Kidney epithelial cell (primary cell): ENCODE measurements around the gene MRPS25. TPM values are rescaled to one million over a fixed set of nuclear protein-coding genes. Genes with fewer than 3 reads are reported as not detected.
A peak's percentile ranks its signal among the peaks of the same experiment; 100 is the strongest.

Source experiments
- DNase-seq: peaks from one replicate; pipeline ENCODE4 v3.0.0-alpha.2; 2010; ENCODE audit warnings: low read depth
- H3K27me3 ChIP-seq: 2 replicates; pipeline ENCODE4 v1.6.0; 2011; ENCODE audit warnings: low read length; ENCODE audit not compliant: control insufficient read depth, insufficient read depth
- H3K36me3 ChIP-seq: 2 replicates; pipeline ENCODE4 v1.5.1; 2011; ENCODE audit warnings: low read length; ENCODE audit not compliant: control insufficient read depth, insufficient read depth
- H3K4me3 ChIP-seq: 2 replicates; pipeline ENCODE4 v1.5.1; 2011; ENCODE audit warnings: low read depth, mild to moderate bottlenecking, control low read depth, low read length
- CTCF ChIP-seq: IDR thresholded peaks from 2 replicates; pipeline ENCODE4 v1.5.1; 2011; ENCODE audit warnings: mild to moderate bottlenecking, moderate library complexity, low read length, control low read depth, inconsistent platforms; ENCODE audit not compliant: insufficient read depth, poor library complexity, severe bottlenecking
- total RNA-seq: library from RNA; depleted of rRNA; stranded (reverse); fragments of >200 nt; gene quantifications from 2 replicates; pipeline ENCODE4 v1.2.3, GENCODE V29; 2015

MRPS25 gene
- 22.0 and 38.4 TPM in 2 replicates for total RNA-seq

- peak; percentile 75 for DNase-seq
- H3K27me3 ChIP-seq = no peaks in the 10 kb centered on the region
- peak within 1 kb of the TSS; percentile 97 for H3K4me3 ChIP-seq
- TF ChIP-seq CTCF = no peak
- no peaks in the 10 kb centered on the region for H3K36me3 ChIP-seq
These were observed at the start of gene MRPS25 for GRCh38 chr3:15064835-15065549. MRPS25 (minus strand) TSS chr3:15065315; CDS start chr3:15065194, 121 bp downstream.

- Histone ChIP-seq H3K4me3 (no peak overlapping the region), H3K27me3 (peaks cover 5% of the 10 kb centered on the region), H3K36me3 (no peaks in the 10 kb centered on the region)
- no peak for TF ChIP-seq CTCF
- DNase-seq = no peak
These were observed 48.8 kb upstream of the MRPS25 start for GRCh38 chr3:15113884-15114283.

GRCh38 chr3:15113471-15113870, 48.4 kb upstream of the MRPS25 start:
- no peak overlapping the region for H3K4me3 ChIP-seq
- TF ChIP-seq CTCF = no peak
- H3K27me3 ChIP-seq = peaks cover 5% of the 10 kb centered on the region
- H3K36me3 ChIP-seq = no peaks in the 10 kb centered on the region
- DNase-seq = no peak

GRCh38 chr3:15112011-15112410, 46.9 kb upstream of the MRPS25 start:
- Histone ChIP-seq H3K27me3 (peaks cover under 1% of the 10 kb centered on the region), H3K4me3 (no peak overlapping the region), H3K36me3 (no peaks in the 10 kb centered on the region)
- TF ChIP-seq CTCF = no peak
- DNase-seq = no peak

- no peaks in the 10 kb centered on the region for H3K36me3 ChIP-seq
- no peak overlapping the region for H3K4me3 ChIP-seq
- TF ChIP-seq CTCF = no peak
- no peak for DNase-seq
- no peaks in the 10 kb centered on the region for H3K27me3 ChIP-seq
These were observed 45.1 kb upstream of the MRPS25 start for GRCh38 chr3:15110206-15110605.

GRCh38 chr3:15108869-15109268, 43.8 kb upstream of the MRPS25 start:
- no peak for DNase-seq
- H3K27me3 ChIP-seq = no peaks in the 10 kb centered on the region
- no peak for TF ChIP-seq CTCF

More at GRCh38 chr3:15108869-15109268, 43.8 kb upstream of the MRPS25 start:
- no peak overlapping the region for H3K4me3 ChIP-seq
- no peaks in the 10 kb centered on the region for H3K36me3 ChIP-seq
